Neural cell (in vitro differentiated cells): ENCODE results near the gene TFPI2. TPM values are rescaled to one million over a fixed set of nuclear protein-coding genes. Genes with fewer than 3 reads are reported as not detected.

Source experiments
- H2AFZ ChIP-seq: fragments of 200-600, 300-800 bp; sonication (generic), shearing (Covaris generic); 2 replicates; pipeline ENCODE4 v1.6.0; 2014; ENCODE audit warnings: low read depth, mild to moderate bottlenecking, antibody characterized with exemption, low read length, moderate library complexity
- H3F3A ChIP-seq: fragments of 200-600 bp; shearing (Covaris generic); 2 replicates; pipeline ENCODE4 v1.6.1; 2016; ENCODE audit warnings: mild to moderate bottlenecking, moderate library complexity, mixed read lengths, antibody characterized with exemption, low read length; ENCODE audit not compliant: insufficient read depth, poor library complexity, severe bottlenecking
- H3K27ac ChIP-seq: fragments of 200-600, 300-800 bp; sonication (generic), shearing (Covaris generic); 2 replicates; pipeline ENCODE4 v1.5.1; 2014; ENCODE audit warnings: mild to moderate bottlenecking, low read length, moderate library complexity
- H3K27me3 ChIP-seq: fragments of 300-800, 200-600 bp; sonication (generic), shearing (Covaris generic); 2 replicates; pipeline ENCODE4 v1.6.0; 2014; ENCODE audit warnings: mild to moderate bottlenecking, low read depth, low read length, moderate library complexity; ENCODE audit not compliant: insufficient read depth
- H3K36me3 ChIP-seq: fragments of 300-800, 200-600 bp; sonication (generic), shearing (Covaris generic); 2 replicates; pipeline ENCODE4 v1.5.1; 2014; ENCODE audit warnings: mild to moderate bottlenecking, antibody characterized with exemption, low read length, moderate library complexity; ENCODE audit not compliant: insufficient read depth
- H3K4me2 ChIP-seq: fragments of 300-800, 200-600 bp; sonication (generic), shearing (Covaris generic); 2 replicates; pipeline ENCODE4 v1.6.0; 2014; ENCODE audit warnings: mild to moderate bottlenecking, low read length
- H3K4me3 ChIP-seq: fragments of 300-800, 200-600 bp; sonication (generic), shearing (Covaris generic); 2 replicates; pipeline ENCODE4 v1.5.1; 2014; ENCODE audit warnings: mild to moderate bottlenecking, low read length, moderate library complexity
- H3K79me2 ChIP-seq: fragments of 200-600 bp; shearing (Covaris generic); replicated peaks from 2 replicates; pipeline ENCODE4 v1.6.0; 2014; ENCODE audit warnings: mild to moderate bottlenecking, low read length, moderate library complexity; ENCODE audit not compliant: insufficient read depth
- H3K9ac ChIP-seq: fragments of 300-800, 200-600 bp; sonication (generic), shearing (Covaris generic); 2 replicates; pipeline ENCODE4 v1.6.1; 2016; ENCODE audit warnings: mild to moderate bottlenecking, low read length, mixed read lengths
- H3K9me2 ChIP-seq: fragments of 200-600 bp; shearing (Covaris generic); 2 replicates; pipeline ENCODE4 v1.6.1; 2016; ENCODE audit warnings: mild to moderate bottlenecking, low read length, mixed read lengths; ENCODE audit not compliant: insufficient read depth
- H3K9me3 ChIP-seq: fragments of 200-600, 300-800 bp; sonication (generic), shearing (Covaris generic); 2 replicates; pipeline ENCODE4 v1.6.1; 2016; ENCODE audit warnings: mild to moderate bottlenecking, mixed run types, low read length, moderate library complexity, mixed read lengths
- H4K20me1 ChIP-seq: fragments of 200-600 bp; shearing (Covaris generic); 2 replicates; pipeline ENCODE4 v1.6.1; 2016; ENCODE audit warnings: mild to moderate bottlenecking, mixed run types; ENCODE audit not compliant: insufficient read depth
- EP300 ChIP-seq: fragments of 450-650 bp; conservative IDR thresholded peaks from 2 replicates; pipeline ENCODE4 v1.6.1; 2014; ENCODE audit warnings: antibody characterized with exemption, mild to moderate bottlenecking, moderate library complexity; ENCODE audit not compliant: poor library complexity, severe bottlenecking
- EZH2 ChIP-seq: fragments of 200-600, 300-800 bp; shearing (Covaris generic), sonication (generic); IDR thresholded peaks from 2 replicates; pipeline ENCODE4 v1.6.1; 2014; ENCODE audit warnings: antibody characterized with exemption, low read length, borderline replicate concordance, mild to moderate bottlenecking; ENCODE audit not compliant: insufficient read depth, poor library complexity, severe bottlenecking
- MXI1 ChIP-seq: fragments of 450-650 bp; conservative IDR thresholded peaks from 2 replicates; pipeline ENCODE4 v1.6.1; 2014; ENCODE audit warnings: antibody characterized with exemption, mild to moderate bottlenecking; ENCODE audit not compliant: poor library complexity, severe bottlenecking
- POLR2AphosphoS5 ChIP-seq: IDR thresholded peaks from 2 replicates; pipeline ENCODE4 v1.6.1; 2012
- RAD21 ChIP-seq: fragments of 450-650 bp; conservative IDR thresholded peaks from 2 replicates; pipeline ENCODE4 v1.6.1; 2014; ENCODE audit warnings: antibody characterized with exemption, mild to moderate bottlenecking, moderate library complexity
- REST ChIP-seq: IDR thresholded peaks from 2 replicates; pipeline ENCODE4 v1.6.1; 2012; ENCODE audit warnings: borderline replicate concordance
- SMC3 ChIP-seq: fragments of 450-650 bp; conservative IDR thresholded peaks from 2 replicates; pipeline ENCODE4 v1.6.1; 2014; ENCODE audit warnings: antibody characterized with exemption, mild to moderate bottlenecking, moderate library complexity; ENCODE audit not compliant: poor library complexity
- TAF1 ChIP-seq: IDR thresholded peaks from 2 replicates; pipeline ENCODE4 v1.6.1; 2012; ENCODE audit warnings: low read depth
- polyA plus RNA-seq: library from polyadenylated mRNA; depleted of rRNA; stranded (reverse); fragments of >200 nt; gene quantifications from 2 replicates; pipeline ENCODE4 v1.2.3, GENCODE V29; 2014
- TF ChIP-seq, protein P1 (sequence below): fragments of 450-650 bp; IDR thresholded peaks from 2 replicates; pipeline ENCODE4 v1.5.1; 2014; ENCODE audit warnings: antibody characterized with exemption, mild to moderate bottlenecking, moderate library complexity; ENCODE audit not compliant: poor library complexity, severe bottlenecking

The TFPI2 gene
- polyA plus RNA-seq, 1 donor from 2014 or later, result 0.78 TPM

- no peaks in the 10 kb centered on the region for H3F3A ChIP-seq
- no peaks in the 10 kb centered on the region for H3K36me3 ChIP-seq
- peaks cover 7% of the 10 kb centered on the region for H3K9me3 ChIP-seq
- no peak overlapping the region for H3K4me2 ChIP-seq
- H3K79me2 ChIP-seq, result no peaks in the 10 kb centered on the region
- no peak for TF ChIP-seq TAF1
- TF ChIP-seq POLR2AphosphoS5, result no peak
- no peak for TF ChIP-seq MXI1
- TF ChIP-seq SMC3, result no peak
- TF ChIP-seq EP300, result no peak
- TF ChIP-seq, protein P1, sequence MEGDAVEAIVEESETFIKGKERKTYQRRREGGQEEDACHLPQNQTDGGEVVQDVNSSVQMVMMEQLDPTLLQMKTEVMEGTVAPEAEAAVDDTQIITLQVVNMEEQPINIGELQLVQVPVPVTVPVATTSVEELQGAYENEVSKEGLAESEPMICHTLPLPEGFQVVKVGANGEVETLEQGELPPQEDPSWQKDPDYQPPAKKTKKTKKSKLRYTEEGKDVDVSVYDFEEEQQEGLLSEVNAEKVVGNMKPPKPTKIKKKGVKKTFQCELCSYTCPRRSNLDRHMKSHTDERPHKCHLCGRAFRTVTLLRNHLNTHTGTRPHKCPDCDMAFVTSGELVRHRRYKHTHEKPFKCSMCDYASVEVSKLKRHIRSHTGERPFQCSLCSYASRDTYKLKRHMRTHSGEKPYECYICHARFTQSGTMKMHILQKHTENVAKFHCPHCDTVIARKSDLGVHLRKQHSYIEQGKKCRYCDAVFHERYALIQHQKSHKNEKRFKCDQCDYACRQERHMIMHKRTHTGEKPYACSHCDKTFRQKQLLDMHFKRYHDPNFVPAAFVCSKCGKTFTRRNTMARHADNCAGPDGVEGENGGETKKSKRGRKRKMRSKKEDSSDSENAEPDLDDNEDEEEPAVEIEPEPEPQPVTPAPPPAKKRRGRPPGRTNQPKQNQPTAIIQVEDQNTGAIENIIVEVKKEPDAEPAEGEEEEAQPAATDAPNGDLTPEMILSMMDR, result no peak
- TF ChIP-seq REST, result no peak
- no peak for TF ChIP-seq RAD21
- no peak for TF ChIP-seq EZH2
- H3K4me3 ChIP-seq, result no peak overlapping the region
- no peaks in the 10 kb centered on the region for H3K27me3 ChIP-seq
- H3K9ac ChIP-seq, result no peak overlapping the region
- no peak overlapping the region for H3K27ac ChIP-seq
- no peaks in the 10 kb centered on the region for H4K20me1 ChIP-seq
- no peaks in the 10 kb centered on the region for H3K9me2 ChIP-seq
- no peak overlapping the region for H2AFZ ChIP-seq
These were observed 11.2 kb downstream of the TFPI2 start for GRCh38 chr7:93879356-93879755.

DNA sequence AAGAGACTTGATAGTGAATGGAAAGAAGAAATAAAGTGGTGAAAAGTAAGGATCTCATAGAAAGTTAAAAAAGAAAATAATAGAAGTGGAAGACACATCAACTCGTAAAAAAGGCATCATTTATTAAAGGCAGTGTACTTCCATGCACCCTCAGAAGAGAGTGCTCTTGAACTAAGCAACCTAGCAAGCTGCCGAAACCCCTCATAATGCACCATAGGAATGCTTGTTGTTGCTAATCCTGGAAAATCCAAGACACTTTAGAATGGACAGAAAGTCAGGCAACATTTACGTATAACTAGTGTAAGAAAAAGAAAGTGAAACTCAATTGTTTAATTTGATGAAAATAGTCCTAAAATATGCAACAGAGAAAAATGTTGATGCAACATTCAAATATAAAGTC is 12.8 kb downstream of the TFPI2 start:
- Histone ChIP-seq H3K27me3 (no peaks in the 10 kb centered on the region), H2AFZ (no peak overlapping the region)
- TF ChIP-seq RAD21, result no peak
- TF ChIP-seq, protein P1, result no peak
- TF ChIP-seq MXI1, result no peak
- TF ChIP-seq EP300, result no peak
- TF ChIP-seq REST, result no peak
- no peak for TF ChIP-seq EZH2
- TF ChIP-seq POLR2AphosphoS5, result no peak
- no peak for TF ChIP-seq SMC3
- TF ChIP-seq TAF1, result no peak

More for the DNA sequence above, 12.8 kb downstream of the TFPI2 start:
- Histone ChIP-seq H4K20me1 (no peaks in the 10 kb centered on the region), H3K9me2 (no peaks in the 10 kb centered on the region), H3K9ac (no peak overlapping the region), H3F3A (no peaks in the 10 kb centered on the region), H3K4me3 (no peak overlapping the region), H3K36me3 (no peaks in the 10 kb centered on the region), H3K79me2 (no peaks in the 10 kb centered on the region), H3K9me3 (peaks cover 7% of the 10 kb centered on the region), H3K27ac (no peak overlapping the region), H3K4me2 (no peak overlapping the region)
